ENCODE results near the gene CATSPERD. TPM values are rescaled to one million over a fixed set of nuclear protein-coding genes. Genes with fewer than 3 reads are reported as not detected.

The CATSPERD gene
- total and polyA plus RNA-seq, 12 donors: not detected

GRCh38 chr19:5806133-5806489, 85.7 kb downstream of the CATSPERD start:
- Histone ChIP-seq H3K36me3 (replicated peaks in 1 of 2) (no peaks in the 10 kb centered on the region), H3K9me3 (replicated peaks in 1 of 3) (no peaks in the 10 kb centered on the region), H3K27ac (peak overlapping the region in 1 of 5 donors; percentile 72), H3K4me3 (no peak overlapping the region), H3K4me1 (replicated peaks in 1 of 2) (peaks cover 16 to 18% of the 10 kb centered on the region in 2 donors), H3K27me3 (no peaks in the 10 kb centered on the region)
- WGBS, 4 donors: 26 to 36% (median 30%) methylated on average over 3 to 6 of the region's 6 CpGs
- intact Hi-C loops (cut with DNase I): loop anchor here (5.0 to 10.0 kb wide), 3 partner anchors 86 to 216 kb away; no protein-coding TSS in a partner anchor
- DNase-seq: no peak
- TF ChIP-seq POLR2A (IDR thresholded peaks at IDR 0.05): no peak
- TF ChIP-seq, protein P1, sequence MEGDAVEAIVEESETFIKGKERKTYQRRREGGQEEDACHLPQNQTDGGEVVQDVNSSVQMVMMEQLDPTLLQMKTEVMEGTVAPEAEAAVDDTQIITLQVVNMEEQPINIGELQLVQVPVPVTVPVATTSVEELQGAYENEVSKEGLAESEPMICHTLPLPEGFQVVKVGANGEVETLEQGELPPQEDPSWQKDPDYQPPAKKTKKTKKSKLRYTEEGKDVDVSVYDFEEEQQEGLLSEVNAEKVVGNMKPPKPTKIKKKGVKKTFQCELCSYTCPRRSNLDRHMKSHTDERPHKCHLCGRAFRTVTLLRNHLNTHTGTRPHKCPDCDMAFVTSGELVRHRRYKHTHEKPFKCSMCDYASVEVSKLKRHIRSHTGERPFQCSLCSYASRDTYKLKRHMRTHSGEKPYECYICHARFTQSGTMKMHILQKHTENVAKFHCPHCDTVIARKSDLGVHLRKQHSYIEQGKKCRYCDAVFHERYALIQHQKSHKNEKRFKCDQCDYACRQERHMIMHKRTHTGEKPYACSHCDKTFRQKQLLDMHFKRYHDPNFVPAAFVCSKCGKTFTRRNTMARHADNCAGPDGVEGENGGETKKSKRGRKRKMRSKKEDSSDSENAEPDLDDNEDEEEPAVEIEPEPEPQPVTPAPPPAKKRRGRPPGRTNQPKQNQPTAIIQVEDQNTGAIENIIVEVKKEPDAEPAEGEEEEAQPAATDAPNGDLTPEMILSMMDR (IDR thresholded peaks at IDR 0.05): peak in 2 of 6 experiments; percentile 0 to 12

- peaks cover 13 to 17% of the 10 kb centered on the region in 2 donors for H3K4me1 ChIP-seq (replicated peaks in 1 of 2)
- TF ChIP-seq, protein P1 (IDR thresholded peaks at IDR 0.05): no peak
- no peak for TF ChIP-seq POLR2A (IDR thresholded peaks at IDR 0.05)
- no peak overlapping the region for H3K4me3 ChIP-seq
- WGBS, 4 donors: 87 to 95% (median 91%) methylated on average over 5 of the region's 5 CpGs
- no peak for DNase-seq
- no peak overlapping the region for H3K27ac ChIP-seq
- no peaks in the 10 kb centered on the region for H3K9me3 ChIP-seq (replicated peaks in 1 of 3)
- H3K36me3 ChIP-seq (replicated peaks in 1 of 2): no peaks in the 10 kb centered on the region
- intact Hi-C loops (cut with DNase I): loop anchor here (5.0 to 10.0 kb wide), 3 partner anchors 85 to 215 kb away; no protein-coding TSS in a partner anchor
- no peaks in the 10 kb centered on the region for H3K27me3 ChIP-seq
These were observed 86.5 kb downstream of the CATSPERD start for GRCh38 chr19:5806905-5807304.

DNA sequence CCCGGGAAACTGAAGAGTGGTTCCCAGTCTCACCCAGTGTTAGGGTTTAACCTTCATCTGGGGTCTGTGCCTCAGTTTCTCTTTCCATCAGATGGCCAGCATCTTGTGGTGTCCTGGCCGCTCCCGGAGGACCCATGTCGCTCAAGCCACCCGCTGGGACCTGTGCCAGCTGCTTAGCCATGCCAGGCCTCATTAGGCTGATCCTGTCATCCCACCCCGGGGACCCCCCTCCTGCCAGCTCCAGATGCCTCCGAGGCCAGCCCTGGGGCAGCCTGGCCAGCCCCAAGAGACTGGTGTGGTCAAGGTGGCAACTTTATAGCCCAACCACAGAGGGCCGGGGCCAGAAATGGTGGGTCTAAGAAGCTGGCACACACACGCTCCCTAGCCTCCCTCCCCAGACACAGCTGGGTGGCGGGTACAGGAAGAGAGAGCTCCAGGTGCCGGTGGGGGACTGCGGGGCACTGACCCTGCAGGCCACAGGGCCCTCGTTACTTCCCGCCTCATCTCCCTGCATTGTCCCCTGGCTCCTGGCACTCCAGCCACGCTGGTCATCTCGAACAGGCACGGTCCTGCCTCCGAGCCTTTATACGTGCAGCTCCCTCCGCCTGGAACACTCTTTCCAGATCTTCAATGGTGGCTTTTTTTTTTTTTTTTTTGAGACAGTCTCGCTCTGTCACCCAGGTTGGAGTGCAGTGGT, 87.8 kb downstream of the CATSPERD start:
- whole genome bisulfite sequencing, 4 donors: 85 to 92% (median 90%) methylated on average over 17 to 21 of the region's 21 CpGs
- TF ChIP-seq, protein P1 (IDR thresholded peaks at IDR 0.05): no peak
- H3K27me3 ChIP-seq: no peaks in the 10 kb centered on the region
- H3K27ac ChIP-seq: no peak overlapping the region
- H3K9me3 ChIP-seq (replicated peaks in 1 of 3): no peaks in the 10 kb centered on the region
- no peak overlapping the region for H3K4me3 ChIP-seq
- peaks cover 13 to 17% of the 10 kb centered on the region in 2 donors for H3K4me1 ChIP-seq (replicated peaks in 1 of 2)
- no peaks in the 10 kb centered on the region for H3K36me3 ChIP-seq (replicated peaks in 1 of 2)
- intact Hi-C loops (cut with DNase I): loop anchor here (5.0 to 10.0 kb wide), 3 partner anchors 84 to 214 kb away; no protein-coding TSS in a partner anchor
- DNase-seq: no peak

- 80 to 86% (median 85%) methylated on average over 9 of the region's 9 CpGs for WGBS, 4 donors
- Histone ChIP-seq H3K4me3 (no peak overlapping the region), H3K27me3 (no peaks in the 10 kb centered on the region), H3K9me3 (replicated peaks in 1 of 3) (no peaks in the 10 kb centered on the region), H3K4me1 (replicated peaks in 1 of 2) (peaks cover 6 to 11% of the 10 kb centered on the region in 2 donors), H3K27ac (no peak overlapping the region), H3K36me3 (replicated peaks in 1 of 2) (no peaks in the 10 kb centered on the region)
- intact Hi-C loops (cut with DNase I): loop anchor here (5.0 to 10.0 kb wide), 3 partner anchors 83 to 213 kb away; no protein-coding TSS in a partner anchor
- no peak for DNase-seq
- TF ChIP-seq, protein P1 (IDR thresholded peaks at IDR 0.05): no peak
- no peak for TF ChIP-seq POLR2A (IDR thresholded peaks at IDR 0.05)
These were observed 88.6 kb downstream of the CATSPERD start for GRCh38 chr19:5809053-5809452.
